Nephron progenitor cell (in vitro differentiated cells): ENCODE results near the gene ZBTB49.

Source experiments
- DNase-seq: peaks from one replicate; pipeline ENCODE4 v3.0.0; 2021
- H3K27ac Mint-ChIP-seq: 2 replicates; pipeline ENCODE4 v1.8.0; 2021; ENCODE audit warnings: mild to moderate bottlenecking, moderate library complexity, mixed read lengths
- H3K27me3 Mint-ChIP-seq: 2 replicates; pipeline ENCODE4 v1.8.0; 2021; ENCODE audit warnings: mild to moderate bottlenecking, low read depth, mixed read lengths; ENCODE audit not compliant: poor library complexity
- H3K36me3 Mint-ChIP-seq: 2 replicates; pipeline ENCODE4 v1.8.0; 2021; ENCODE audit warnings: low read depth, mixed read lengths
- H3K4me1 Mint-ChIP-seq: 2 replicates; pipeline ENCODE4 v1.8.0; 2021; ENCODE audit warnings: mixed read lengths
- H3K4me3 Mint-ChIP-seq: 2 replicates; pipeline ENCODE4 v1.8.0; 2021; ENCODE audit warnings: mild to moderate bottlenecking, moderate library complexity, mixed read lengths
- H3K9me3 Mint-ChIP-seq: 2 replicates; pipeline ENCODE4 v1.8.0; 2021; ENCODE audit warnings: mild to moderate bottlenecking, moderate library complexity, mixed read lengths
- TF ChIP-seq, protein P1 (sequence below): fragments of 200-600 bp; sonication (generic); IDR thresholded peaks from 2 replicates; pipeline ENCODE4 v1.5.0; 2021; ENCODE audit warnings: antibody characterized with exemption

ZBTB49 gene

DNA sequence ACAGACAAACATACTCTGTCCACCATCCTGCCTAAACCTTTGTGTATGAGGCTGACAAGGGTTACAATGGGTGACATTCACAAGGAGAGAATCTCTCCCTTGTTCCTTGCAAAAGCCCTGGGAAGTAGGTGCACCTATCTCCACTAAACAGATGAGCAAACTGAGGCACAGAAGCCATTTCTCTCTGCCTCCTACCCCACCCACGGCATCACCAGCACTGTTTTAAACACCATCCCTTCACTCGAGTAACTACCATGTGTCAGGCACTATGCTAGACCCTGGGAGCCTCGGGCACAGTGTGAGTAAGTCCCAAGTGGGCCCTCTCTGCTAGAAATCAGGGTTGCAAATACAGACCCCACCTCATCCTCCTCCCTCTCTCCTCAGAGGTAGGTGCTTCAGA, 996 bp upstream of the ZBTB49 start:
- H3K9me3 Mint-ChIP-seq, result no peaks in the 10 kb centered on the region
- H3K36me3 Mint-ChIP-seq, result peaks cover 19% of the 10 kb centered on the region
- TF ChIP-seq, protein P1, sequence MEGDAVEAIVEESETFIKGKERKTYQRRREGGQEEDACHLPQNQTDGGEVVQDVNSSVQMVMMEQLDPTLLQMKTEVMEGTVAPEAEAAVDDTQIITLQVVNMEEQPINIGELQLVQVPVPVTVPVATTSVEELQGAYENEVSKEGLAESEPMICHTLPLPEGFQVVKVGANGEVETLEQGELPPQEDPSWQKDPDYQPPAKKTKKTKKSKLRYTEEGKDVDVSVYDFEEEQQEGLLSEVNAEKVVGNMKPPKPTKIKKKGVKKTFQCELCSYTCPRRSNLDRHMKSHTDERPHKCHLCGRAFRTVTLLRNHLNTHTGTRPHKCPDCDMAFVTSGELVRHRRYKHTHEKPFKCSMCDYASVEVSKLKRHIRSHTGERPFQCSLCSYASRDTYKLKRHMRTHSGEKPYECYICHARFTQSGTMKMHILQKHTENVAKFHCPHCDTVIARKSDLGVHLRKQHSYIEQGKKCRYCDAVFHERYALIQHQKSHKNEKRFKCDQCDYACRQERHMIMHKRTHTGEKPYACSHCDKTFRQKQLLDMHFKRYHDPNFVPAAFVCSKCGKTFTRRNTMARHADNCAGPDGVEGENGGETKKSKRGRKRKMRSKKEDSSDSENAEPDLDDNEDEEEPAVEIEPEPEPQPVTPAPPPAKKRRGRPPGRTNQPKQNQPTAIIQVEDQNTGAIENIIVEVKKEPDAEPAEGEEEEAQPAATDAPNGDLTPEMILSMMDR, result no peak
- peaks cover 4% of the 10 kb centered on the region for H3K27me3 Mint-ChIP-seq
- DNase-seq, result no peak
- no peak overlapping the region for H3K27ac Mint-ChIP-seq
- H3K4me3 Mint-ChIP-seq, result peak overlapping the region; percentile 96
- H3K4me1 Mint-ChIP-seq, result peaks cover 29% of the 10 kb centered on the region

DNA sequence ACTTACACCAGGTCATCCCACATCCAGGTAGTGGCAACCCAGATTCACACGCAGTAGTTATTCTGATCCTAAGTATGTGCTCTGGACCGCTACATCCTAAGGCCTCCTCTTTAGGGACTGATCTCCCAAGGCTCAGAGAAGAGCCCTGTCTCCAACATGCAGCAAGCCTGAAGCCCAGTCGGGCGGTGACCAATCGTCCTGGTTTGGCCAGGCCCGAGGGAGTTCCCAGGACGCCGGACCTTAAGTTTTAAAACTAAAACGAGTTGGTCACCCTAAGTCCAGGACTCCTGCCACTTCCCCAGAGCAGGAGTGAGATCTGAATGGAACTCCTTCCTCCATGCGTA, 482 bp upstream of the ZBTB49 start:
- Mint-ChIP-seq H3K27ac (peak overlapping the region; percentile 89), H3K4me1 (peaks cover 29% of the 10 kb centered on the region), H3K9me3 (peaks cover 1% of the 10 kb centered on the region), H3K27me3 (peaks cover 4% of the 10 kb centered on the region), H3K4me3 (peak overlapping the region; percentile 96), H3K36me3 (peaks cover 18% of the 10 kb centered on the region)
- TF ChIP-seq, protein P1, result no peak
- DNase-seq, result no peak

GRCh38 chr4:4293279-4293678, 3.2 kb downstream of the ZBTB49 start:
- Mint-ChIP-seq H3K36me3 (peaks cover 25% of the 10 kb centered on the region), H3K9me3 (peaks cover 20% of the 10 kb centered on the region), H3K4me3 (no peak overlapping the region), H3K4me1 (peaks cover 25% of the 10 kb centered on the region), H3K27ac (no peak overlapping the region), H3K27me3 (peaks cover 4% of the 10 kb centered on the region)
- TF ChIP-seq, protein P1, result no peak
- DNase-seq, result no peak

DNA sequence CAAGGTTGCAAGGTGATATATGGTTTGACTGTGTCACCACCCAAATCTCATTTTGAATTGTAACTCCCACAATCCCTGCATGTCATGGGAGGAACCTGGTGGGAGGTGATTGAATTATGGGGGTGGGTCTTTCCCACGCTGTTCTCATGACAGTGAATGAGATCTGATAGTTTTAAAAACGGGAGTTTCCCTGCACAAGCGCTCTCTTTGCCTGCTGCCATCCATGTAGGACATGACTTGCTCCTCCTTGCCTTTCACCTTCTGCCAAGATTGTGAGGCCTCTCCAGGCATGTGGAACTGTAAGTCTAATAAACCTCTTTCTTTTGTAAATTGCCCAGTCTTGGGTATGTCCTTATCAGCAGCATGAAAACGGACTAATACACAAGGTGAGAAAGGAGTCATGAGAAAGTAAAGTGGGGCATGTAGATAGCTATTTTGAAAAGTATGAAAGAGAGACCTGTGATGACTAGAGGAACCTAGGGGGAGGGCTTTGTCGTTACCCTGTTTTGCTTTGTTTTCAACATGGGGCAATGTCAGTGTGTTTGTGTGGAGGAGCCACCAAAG, 6.3 kb downstream of the ZBTB49 start:
- peaks cover 4% of the 10 kb centered on the region for H3K4me1 Mint-ChIP-seq
- peaks cover 20% of the 10 kb centered on the region for H3K9me3 Mint-ChIP-seq
- H3K36me3 Mint-ChIP-seq, result peaks cover 25% of the 10 kb centered on the region
- TF ChIP-seq, protein P1, result no peak
- H3K4me3 Mint-ChIP-seq, result no peak overlapping the region
- DNase-seq, result no peak
- no peaks in the 10 kb centered on the region for H3K27me3 Mint-ChIP-seq
- no peak overlapping the region for H3K27ac Mint-ChIP-seq

DNA sequence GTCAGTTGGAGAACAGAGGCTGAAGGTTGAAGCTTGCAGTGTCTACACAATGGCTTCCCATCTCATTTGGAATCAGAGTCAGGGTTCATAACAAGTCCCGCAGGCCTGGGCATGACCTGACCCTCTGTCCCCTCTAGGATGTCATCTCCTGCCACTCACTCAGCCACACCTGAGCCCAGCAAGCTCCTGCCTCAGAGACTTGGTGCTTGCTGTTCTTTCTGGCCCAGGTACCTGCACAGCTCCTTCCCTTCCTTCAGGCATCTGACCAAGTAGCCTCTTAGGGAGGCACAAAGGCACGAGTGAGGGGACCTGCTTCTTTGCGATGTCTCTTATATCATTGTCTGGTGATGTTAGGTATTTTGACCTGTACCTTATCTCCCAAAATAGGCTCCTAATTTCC, 9.0 kb downstream of the ZBTB49 start:
- no peaks in the 10 kb centered on the region for H3K4me1 Mint-ChIP-seq
- DNase-seq, result no peak

DNA sequence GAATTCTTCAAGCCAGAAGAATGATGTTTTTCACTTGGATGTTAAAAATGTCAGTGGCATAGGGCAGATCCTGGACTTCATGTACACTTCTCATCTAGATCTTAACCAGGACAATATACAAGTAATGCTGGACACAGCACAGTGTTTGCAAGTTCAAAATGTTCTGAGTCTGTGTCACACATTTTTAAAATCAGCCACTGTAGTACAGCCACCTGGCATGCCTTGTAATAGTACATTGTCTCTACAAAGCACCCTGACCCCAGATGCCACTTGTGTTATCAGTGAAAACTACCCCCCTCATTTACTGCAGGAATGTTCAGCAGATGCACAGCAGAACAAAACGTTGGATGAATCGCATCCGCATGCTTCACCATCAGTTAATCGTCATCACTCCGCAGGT, 11.9 kb downstream of the ZBTB49 start:
- Mint-ChIP-seq H3K27me3 (no peaks in the 10 kb centered on the region), H3K4me3 (no peak overlapping the region), H3K27ac (no peak overlapping the region), H3K9me3 (no peaks in the 10 kb centered on the region), H3K4me1 (no peaks in the 10 kb centered on the region), H3K36me3 (peaks cover 30% of the 10 kb centered on the region)
- TF ChIP-seq, protein P1, result no peak
- no peak for DNase-seq

More for the DNA sequence above, 9.0 kb downstream of the ZBTB49 start:
- Mint-ChIP-seq H3K27ac (no peak overlapping the region), H3K4me3 (no peak overlapping the region), H3K36me3 (peaks cover 40% of the 10 kb centered on the region), H3K9me3 (peaks cover 20% of the 10 kb centered on the region), H3K27me3 (no peaks in the 10 kb centered on the region)
- TF ChIP-seq, protein P1, result no peak
